LNCAP (cell line): Measurements from ENCODE around the gene FAM9C.

ENCODE experiments used
- CTCF ChIP-seq: fragments of 450-650 bp; IDR thresholded peaks from 2 replicates; pipeline ENCODE4 v1.5.1; 2017; ENCODE audit warnings: mild to moderate bottlenecking

Gene FAM9C

GRCh38 chrX:12989461-12989860, 55.0 kb downstream of the FAM9C start:
- no peak for TF ChIP-seq CTCF

DNA sequence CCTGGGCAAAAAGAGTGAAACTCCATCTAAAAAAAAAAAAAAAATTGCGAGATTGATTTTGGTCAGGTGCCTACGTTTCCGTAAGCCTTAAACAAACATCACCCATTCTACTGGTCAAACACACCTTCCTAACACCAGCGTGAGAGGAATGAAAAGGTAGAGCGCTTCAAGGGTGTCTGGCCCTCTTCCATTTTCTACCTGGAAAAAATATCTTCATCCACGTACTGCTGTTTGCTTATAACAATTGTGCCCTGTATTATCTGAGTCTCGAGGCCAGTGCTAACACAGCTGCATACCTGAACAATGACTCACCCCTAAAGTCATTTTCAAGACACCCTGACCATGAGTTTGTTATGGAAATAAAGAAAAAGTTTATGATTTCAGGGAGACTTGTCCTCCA, 55.6 kb downstream of the FAM9C start:
- TF ChIP-seq CTCF: no peak

- TF ChIP-seq CTCF: no peak
Observed at GRCh38 chrX:12987900-12988594, 56.4 kb downstream of the FAM9C start.

DNA sequence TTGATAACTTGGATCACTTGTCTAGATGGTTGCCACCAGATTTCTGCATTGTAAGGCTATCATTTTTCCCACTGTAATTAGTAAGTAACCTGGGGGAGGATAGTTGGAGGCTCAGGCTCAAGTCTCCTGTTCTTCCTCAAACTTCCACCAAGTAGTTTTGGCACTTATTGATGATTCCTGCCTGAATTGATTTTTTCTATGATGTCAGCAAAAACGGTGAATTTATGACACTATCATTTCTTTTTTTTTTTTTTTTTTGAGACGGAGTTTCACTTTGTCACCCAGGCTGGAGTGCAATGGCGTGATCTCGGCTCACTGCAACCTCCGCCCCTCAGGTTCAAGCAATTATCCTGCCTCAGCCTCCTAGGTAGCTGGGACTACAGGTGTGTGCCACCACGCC, 57.1 kb downstream of the FAM9C start:
- TF ChIP-seq CTCF: no peak

DNA sequence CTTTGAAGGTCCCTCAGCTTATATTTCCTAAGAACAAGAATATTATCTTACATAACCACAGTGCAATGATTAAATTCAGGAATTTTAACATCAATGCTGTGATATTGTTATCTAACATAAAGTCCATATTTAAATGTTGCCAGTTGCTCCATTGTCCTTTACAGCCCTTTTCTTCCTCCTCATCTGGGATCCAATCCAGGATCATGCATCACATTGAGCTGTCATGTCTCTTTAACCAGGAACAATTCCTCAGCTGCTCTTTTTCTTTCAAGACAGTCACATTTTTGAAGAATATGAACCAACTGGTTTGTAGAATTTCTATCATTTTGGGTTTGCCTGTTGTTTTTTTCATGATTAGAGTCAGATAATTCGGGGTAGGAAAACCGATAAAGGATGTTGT, 57.5 kb downstream of the FAM9C start:
- TF ChIP-seq CTCF: no peak

DNA sequence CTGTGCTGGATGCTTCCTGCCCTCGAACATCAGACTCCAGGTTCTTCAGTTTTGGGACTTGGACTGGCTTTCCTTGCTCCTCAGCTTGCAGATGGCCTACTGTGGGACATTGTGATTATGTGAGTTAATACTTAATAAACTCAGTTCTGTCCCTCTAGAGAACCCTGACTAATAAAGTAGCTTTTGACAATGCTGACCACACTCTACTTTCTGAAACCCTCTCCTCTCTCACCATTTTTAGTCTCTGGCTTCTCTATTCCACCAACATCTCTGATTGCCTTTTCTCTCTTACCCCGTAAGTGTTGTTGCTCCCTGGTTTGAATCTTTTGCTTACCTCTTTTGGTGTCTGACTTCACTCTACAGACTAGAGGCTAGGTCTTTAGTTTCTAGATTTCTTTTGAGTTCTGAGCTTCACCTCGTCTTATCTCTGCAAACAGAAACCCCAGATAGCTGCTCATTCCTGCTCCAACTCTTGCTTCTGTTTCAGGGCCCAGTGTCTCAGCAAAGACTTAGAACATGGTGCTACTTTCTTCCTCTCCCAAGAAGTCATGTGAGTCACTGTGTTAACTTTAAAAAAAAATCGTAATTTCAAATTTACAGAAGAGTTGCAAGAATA, 58.1 kb downstream of the FAM9C start:
- TF ChIP-seq CTCF: no peak
